Measurements from ENCODE around the gene AUNIP.

AUNIP gene

GRCh38 chr1:25833158-25833557, 26.1 kb downstream of the AUNIP start:
- DNase-seq (ENCODE audit: low read depth) = no peak
- TF ChIP-seq MYC (IDR thresholded peaks at IDR 0.05; ENCODE audit: low read depth, low read length) = no peak
- no peak for TF ChIP-seq CTCF (IDR thresholded peaks at IDR 0.05; ENCODE audit: low read depth, low read length)
- TF ChIP-seq POLR2A (IDR thresholded peaks at IDR 0.05; ENCODE audit: extremely low read depth, insufficient read length) = no peak
- TF ChIP-seq MAX (IDR thresholded peaks at IDR 0.05; ENCODE audit: low read depth, low read length) = no peak
- H3K4me3 ChIP-seq (ENCODE audit: low read depth, low read length) = no peak overlapping the region

GRCh38 chr1:25832336-25833037, 26.8 kb downstream of the AUNIP start:
- no peak for DNase-seq (ENCODE audit: low read depth)
- TF ChIP-seq MAX (IDR thresholded peaks at IDR 0.05; ENCODE audit: low read depth, low read length) = no peak
- TF ChIP-seq MYC (IDR thresholded peaks at IDR 0.05; ENCODE audit: low read depth, low read length) = no peak
- TF ChIP-seq CTCF (IDR thresholded peaks at IDR 0.05; ENCODE audit: low read depth, low read length) = no peak
- no peak for TF ChIP-seq POLR2A (IDR thresholded peaks at IDR 0.05; ENCODE audit: extremely low read depth, insufficient read length)
- H3K4me3 ChIP-seq (ENCODE audit: low read depth, low read length) = no peak overlapping the region

GRCh38 chr1:25831569-25832196, 27.6 kb downstream of the AUNIP start:
- DNase-seq (ENCODE audit: low read depth) = no peak
- H3K4me3 ChIP-seq (ENCODE audit: low read depth, low read length) = no peak overlapping the region
- no peak for TF ChIP-seq MAX (IDR thresholded peaks at IDR 0.05; ENCODE audit: low read depth, low read length)
- TF ChIP-seq MYC (IDR thresholded peaks at IDR 0.05; ENCODE audit: low read depth, low read length) = no peak
- no peak for TF ChIP-seq POLR2A (IDR thresholded peaks at IDR 0.05; ENCODE audit: extremely low read depth, insufficient read length)
- no peak for TF ChIP-seq CTCF (IDR thresholded peaks at IDR 0.05; ENCODE audit: low read depth, low read length)

- TF ChIP-seq POLR2A (IDR thresholded peaks at IDR 0.05; ENCODE audit: extremely low read depth, insufficient read length) = no peak
- no peak for TF ChIP-seq MYC (IDR thresholded peaks at IDR 0.05; ENCODE audit: low read depth, low read length)
- TF ChIP-seq MAX (IDR thresholded peaks at IDR 0.05; ENCODE audit: low read depth, low read length) = no peak
- no peak for TF ChIP-seq CTCF (IDR thresholded peaks at IDR 0.05; ENCODE audit: low read depth, low read length)
- DNase-seq (ENCODE audit: low read depth) = no peak
- H3K4me3 ChIP-seq (ENCODE audit: low read depth, low read length) = no peak overlapping the region
Observed at GRCh38 chr1:25829046-25829445, 30.2 kb downstream of the AUNIP start.

GRCh38 chr1:25828491-25828890, 30.8 kb downstream of the AUNIP start:
- no peak for TF ChIP-seq MYC (IDR thresholded peaks at IDR 0.05; ENCODE audit: low read depth, low read length)
- TF ChIP-seq CTCF (IDR thresholded peaks at IDR 0.05; ENCODE audit: low read depth, low read length) = no peak

More at GRCh38 chr1:25828491-25828890, 30.8 kb downstream of the AUNIP start:
- no peak overlapping the region for H3K4me3 ChIP-seq (ENCODE audit: low read depth, low read length)
- no peak for DNase-seq (ENCODE audit: low read depth)
